Keratinocyte (primary cell): ENCODE measurements around the gene FNDC7. TPM values are rescaled to one million over a fixed set of nuclear protein-coding genes. Genes with fewer than 3 reads are reported as not detected.

Source experiments
- DNase-seq: peaks from one replicate; pipeline ENCODE4 v3.0.0-alpha.2; 2011; ENCODE audit warnings: low read depth, missing footprints, low spot score
- FAIRE-seq: peaks from 2 replicates; lab custom pipeline; 2011; peaks lifted over from hg19 to GRCh38; lab: Jason Lieb, UNC
- H2AFZ ChIP-seq: 2 replicates; pipeline ENCODE4 v1.6.0; 2012; ENCODE audit warnings: low read length, control low read depth, inconsistent platforms; ENCODE audit not compliant: control insufficient read depth
- H3K27ac ChIP-seq: 2 replicates; pipeline ENCODE4 v1.5.1; 2011; ENCODE audit warnings: low read length; ENCODE audit not compliant: control insufficient read depth, insufficient read depth
- H3K27me3 ChIP-seq: 3 replicates; pipeline ENCODE4 v1.6.0; 2011; ENCODE audit warnings: low read length; ENCODE audit not compliant: control insufficient read depth, insufficient read depth; ENCODE audit errors: extremely low read depth
- H3K36me3 ChIP-seq, 2 experiments: 2 replicates in 1 of 2; 3 replicates in 1 of 2; pipeline ENCODE4 v1.5.1; 2011; ENCODE audit warnings: low read length in 2 of 2, mild to moderate bottlenecking in 1 of 2; ENCODE audit not compliant: control insufficient read depth in 2 of 2, insufficient read depth in 2 of 2; ENCODE audit errors: extremely low read depth in 1 of 2
- H3K4me1 ChIP-seq: 3 replicates; pipeline ENCODE4 v1.5.1; 2011; ENCODE audit warnings: low read length; ENCODE audit not compliant: control insufficient read depth, insufficient read depth; ENCODE audit errors: extremely low read depth
- H3K4me2 ChIP-seq: 3 replicates; pipeline ENCODE4 v1.6.0; 2011; ENCODE audit warnings: low read depth, low read length; ENCODE audit not compliant: control insufficient read depth, insufficient read depth; ENCODE audit errors: extremely low read depth
- H3K4me3 ChIP-seq, 3 experiments: fragments of 200-600 bp in 1 of 3; sonication (generic) in 1 of 3; 2 replicates in 2 of 3; 3 replicates in 1 of 3; pipeline ENCODE4 v1.5.1; 2011 to 2016; ENCODE audit warnings: low read length in 3 of 3, mild to moderate bottlenecking in 3 of 3, control low read depth in 2 of 3, inconsistent platforms in 1 of 3, low read depth in 1 of 3, mixed read lengths in 1 of 3, mixed run types in 1 of 3, moderate library complexity in 1 of 3; ENCODE audit not compliant: control insufficient read depth in 2 of 3, insufficient read depth in 2 of 3; ENCODE audit errors: extremely low read depth in 1 of 3
- H3K79me2 ChIP-seq: 2 replicates; pipeline ENCODE4 v1.6.0; 2012; ENCODE audit warnings: low read length; ENCODE audit not compliant: control insufficient read depth, insufficient read depth
- H3K9ac ChIP-seq: 3 replicates; pipeline ENCODE4 v1.6.0; 2011; ENCODE audit warnings: low read length; ENCODE audit not compliant: control insufficient read depth, insufficient read depth; ENCODE audit errors: extremely low read depth
- H3K9me1 ChIP-seq: 3 replicates; pipeline ENCODE4 v1.6.0; 2011; ENCODE audit warnings: low read length; ENCODE audit not compliant: control insufficient read depth, insufficient read depth; ENCODE audit errors: extremely low read depth
- H3K9me3 ChIP-seq: 2 replicates; pipeline ENCODE4 v1.5.1; 2012; ENCODE audit warnings: low read depth, low read length; ENCODE audit not compliant: control insufficient read depth
- H4K20me1 ChIP-seq: 3 replicates; pipeline ENCODE4 v1.6.0; 2011; ENCODE audit warnings: low read length; ENCODE audit not compliant: control insufficient read depth, insufficient read depth; ENCODE audit errors: extremely low read depth
- EZH2 ChIP-seq: IDR thresholded peaks from one replicate; pipeline ENCODE4 v1.6.1; 2012; ENCODE audit warnings: inconsistent platforms, mild to moderate bottlenecking, low read length, moderate library complexity
- dilution Hi-C: fragments of 300-500 bp; cut with MboI; formaldehyde crosslinking; loops from one replicate; pipeline ENCODE4 v1.7.0; 2020; ENCODE audit warnings: low sequenced_read_pairs; ENCODE audit not compliant: extremely low pct_ligation_motif_present
- polyA plus RNA-seq, 5 experiments: library from polyadenylated mRNA; depleted of rRNA in 3 of 5; stranded (reverse) in 3 of 5; stranded (forward) in 1 of 5; unstranded in 1 of 5; fragments of >200 nt; gene quantifications; 1 replicate in 1 of 5; 2 replicates in 3 of 5; 3 replicates in 1 of 5; pipeline versions ENCODE4 v1.2.1 to v1.2.3, GENCODE V29; 2011 to 2012; ENCODE audit warnings: missing spikeins in 2 of 5, low read depth in 1 of 5, low replicate concordance in 1 of 5
- TF ChIP-seq, protein P1 (sequence below), 3 experiments: IDR thresholded peaks in 1 of 3; conservative IDR thresholded peaks in 1 of 3; optimal IDR thresholded peaks in 1 of 3; 2 replicates in 2 of 3; 3 replicates in 1 of 3; pipeline versions ENCODE3 to v1.5.1; 2011; ENCODE audit warnings: low read length in 3 of 3, mild to moderate bottlenecking in 3 of 3, moderate library complexity in 2 of 3, control low read depth in 1 of 3, inconsistent platforms in 1 of 3; ENCODE audit not compliant: insufficient read depth in 2 of 3; ENCODE audit errors: extremely low read depth in 1 of 3

Gene FNDC7
- polyA plus RNA-seq, 1 donor (not counting 4 experiments of a cell fraction or from before 2014, with no cell fraction given) = 0.05 TPM

DNA sequence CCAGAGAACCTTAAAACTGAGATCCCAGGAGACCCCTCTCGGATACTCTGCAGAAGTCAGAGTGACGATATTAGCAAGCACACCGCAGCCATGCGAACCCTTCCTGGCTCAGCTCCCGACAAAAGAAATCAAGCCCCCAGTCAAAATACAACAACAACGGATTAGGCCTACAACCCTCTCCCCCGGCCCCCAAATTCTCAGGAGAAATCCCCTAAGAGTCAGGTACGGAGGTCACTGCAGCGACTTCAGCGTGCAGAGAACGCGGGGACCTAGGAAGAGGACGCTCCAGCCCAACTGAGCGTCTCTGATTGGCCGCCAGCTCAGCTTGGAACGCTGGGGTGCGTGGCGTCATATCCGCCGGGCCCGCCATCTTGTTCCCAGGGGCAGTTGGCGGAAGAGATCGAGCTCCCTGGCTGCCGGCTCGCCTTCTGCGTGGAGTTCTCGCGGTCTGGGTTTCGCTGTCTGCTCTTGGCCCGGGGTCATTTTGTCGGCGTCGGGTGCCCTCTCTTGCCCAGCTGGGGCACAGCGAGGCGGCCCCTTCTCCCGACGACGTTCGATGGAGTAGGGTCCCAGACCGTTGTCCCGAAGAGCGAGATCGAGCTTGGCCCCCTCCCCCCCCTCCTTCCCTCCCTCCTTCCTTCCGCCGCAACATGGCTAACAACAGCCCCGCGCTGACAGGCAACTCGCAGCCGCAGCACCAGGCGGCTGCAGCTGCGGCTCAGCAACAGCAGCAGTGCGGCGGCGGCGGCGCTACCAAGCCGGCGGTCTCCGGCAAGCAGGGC lies 20.6 kb upstream of the FNDC7 start, which contains the start of gene PRPF38B:
Gene PRPF38B, plus strand, starts transcription at position 369 of the 782 bp plus-strand sequence. Its CDS starts 282 bp downstream, at position 651.
- FAIRE-seq (peak; percentile 71), DNase-seq (peak; percentile 28)
- H3K9me1 ChIP-seq = no peaks in the 10 kb centered on the region
- H4K20me1 ChIP-seq = peaks cover 16% of the 10 kb centered on the region
- TF ChIP-seq, protein P1, sequence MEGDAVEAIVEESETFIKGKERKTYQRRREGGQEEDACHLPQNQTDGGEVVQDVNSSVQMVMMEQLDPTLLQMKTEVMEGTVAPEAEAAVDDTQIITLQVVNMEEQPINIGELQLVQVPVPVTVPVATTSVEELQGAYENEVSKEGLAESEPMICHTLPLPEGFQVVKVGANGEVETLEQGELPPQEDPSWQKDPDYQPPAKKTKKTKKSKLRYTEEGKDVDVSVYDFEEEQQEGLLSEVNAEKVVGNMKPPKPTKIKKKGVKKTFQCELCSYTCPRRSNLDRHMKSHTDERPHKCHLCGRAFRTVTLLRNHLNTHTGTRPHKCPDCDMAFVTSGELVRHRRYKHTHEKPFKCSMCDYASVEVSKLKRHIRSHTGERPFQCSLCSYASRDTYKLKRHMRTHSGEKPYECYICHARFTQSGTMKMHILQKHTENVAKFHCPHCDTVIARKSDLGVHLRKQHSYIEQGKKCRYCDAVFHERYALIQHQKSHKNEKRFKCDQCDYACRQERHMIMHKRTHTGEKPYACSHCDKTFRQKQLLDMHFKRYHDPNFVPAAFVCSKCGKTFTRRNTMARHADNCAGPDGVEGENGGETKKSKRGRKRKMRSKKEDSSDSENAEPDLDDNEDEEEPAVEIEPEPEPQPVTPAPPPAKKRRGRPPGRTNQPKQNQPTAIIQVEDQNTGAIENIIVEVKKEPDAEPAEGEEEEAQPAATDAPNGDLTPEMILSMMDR (optimal IDR thresholded peaks at IDR 0.05 in 1 of 3, IDR thresholded peaks at IDR 0.05 in 1 of 3, conservative IDR thresholded peaks at IDR 0.05 in 1 of 3; ENCODE audit: extremely low read depth in 1 of 3, insufficient read depth in 2 of 3, low read length in 3 of 3) = no peak
- no peak for TF ChIP-seq EZH2
- peak within 1 kb of the TSS; percentile 98 for H2AFZ ChIP-seq
- dilution Hi-C loops = no loop called here
- peak within 1 kb of the TSS; percentile 88 to 100 (median 95) for H3K4me3 ChIP-seq
- H3K36me3 ChIP-seq = peaks cover 3 to 17% of the 10 kb centered on the region in 2 experiments
- H3K9ac ChIP-seq = peak within 1 kb of the TSS; percentile 89
- H3K27ac ChIP-seq = peak within 1 kb of the TSS; percentile 81
- no peaks in the 10 kb centered on the region for H3K9me3 ChIP-seq
- H3K79me2 ChIP-seq = peaks cover 59% of the 10 kb centered on the region
- H3K27me3 ChIP-seq = no peaks in the 10 kb centered on the region
- H3K4me1 ChIP-seq = peaks cover 18% of the 10 kb centered on the region
- peak within 1 kb of the TSS; percentile 91 for H3K4me2 ChIP-seq

DNA sequence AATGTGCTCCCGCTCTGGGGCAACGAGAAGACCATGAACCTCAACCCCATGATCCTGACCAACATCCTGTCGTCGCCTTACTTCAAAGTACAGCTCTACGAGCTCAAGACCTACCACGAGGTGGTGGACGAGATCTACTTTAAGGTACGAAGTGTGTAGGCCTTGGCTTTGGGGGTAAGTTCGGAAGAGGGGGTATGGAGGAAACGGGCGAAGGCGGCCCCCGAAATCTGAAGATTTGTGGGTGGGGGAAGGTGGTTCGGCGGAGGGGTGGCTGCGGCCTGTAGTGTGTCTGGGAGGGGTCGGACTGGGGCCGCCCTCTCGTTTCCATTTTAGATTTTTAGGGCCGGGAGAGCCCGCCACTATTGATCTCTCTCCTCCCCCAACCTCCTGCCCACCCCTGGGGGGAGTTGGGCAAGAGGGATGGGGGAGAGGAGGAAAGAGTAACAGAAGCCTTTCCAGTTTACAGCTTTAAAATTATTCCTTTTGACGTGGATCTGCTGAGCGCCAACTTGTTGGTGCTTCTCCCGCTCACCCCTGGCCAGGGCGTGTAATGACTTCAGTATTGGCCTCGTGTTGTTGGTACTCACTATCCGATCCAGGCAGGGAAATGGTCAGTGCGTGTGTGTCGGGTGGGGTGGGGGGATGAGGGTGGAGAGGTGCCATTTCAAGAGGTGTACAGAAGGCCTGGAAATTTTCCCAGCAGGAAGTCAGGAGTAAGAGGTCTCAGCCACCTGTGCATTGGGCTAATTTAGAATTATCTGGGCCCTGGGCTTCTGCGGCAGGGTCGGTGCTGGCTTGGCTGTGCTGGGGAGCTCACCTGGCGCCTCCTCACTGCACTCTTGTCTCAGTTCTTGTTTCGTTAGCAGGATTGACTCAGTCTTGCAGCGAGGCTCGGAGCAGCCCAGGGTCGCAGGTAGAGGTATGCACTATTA lies 19.7 kb upstream of the FNDC7 start:
- TF ChIP-seq EZH2 = no peak
- TF ChIP-seq, protein P1 (optimal IDR thresholded peaks at IDR 0.05 in 1 of 3, IDR thresholded peaks at IDR 0.05 in 1 of 3, conservative IDR thresholded peaks at IDR 0.05 in 1 of 3; ENCODE audit: extremely low read depth in 1 of 3, insufficient read depth in 2 of 3, low read length in 3 of 3) = peak; percentile 10 to 35 (median 28)
- peak overlapping the region; percentile 81 for H3K27ac ChIP-seq
- dilution Hi-C loops = no loop called here
- H4K20me1 ChIP-seq = peaks cover 20% of the 10 kb centered on the region
- H3K9me1 ChIP-seq = no peaks in the 10 kb centered on the region
- no peaks in the 10 kb centered on the region for H3K27me3 ChIP-seq
- no peak for DNase-seq
- peaks cover 6 to 25% of the 10 kb centered on the region in 2 experiments for H3K36me3 ChIP-seq
- peak overlapping the region; percentile 89 for H3K9ac ChIP-seq
- peaks cover 18% of the 10 kb centered on the region for H3K4me1 ChIP-seq
- no peak for FAIRE-seq
- H3K9me3 ChIP-seq = no peaks in the 10 kb centered on the region
- H3K79me2 ChIP-seq = peaks cover 64% of the 10 kb centered on the region
- peak overlapping the region; percentile 88 to 100 (median 95) for H3K4me3 ChIP-seq
- H3K4me2 ChIP-seq = peak overlapping the region; percentile 91
- peak overlapping the region; percentile 98 for H2AFZ ChIP-seq
